GM21529 (cell line): ENCODE results near the gene KRT81.
"Not testable (repeated sequence)": the region's sequence is repeated elsewhere in the genome, so short reads cannot be mapped to it uniquely, and the experiment has no call there.

Experiments
- ATAC-seq: cut with Tn5 transposase; IDR thresholded peaks from one replicate; pipeline ENCODE4 v1.9.1; 2021; ENCODE audit not compliant: unreplicated experiment

The KRT81 gene

GRCh38 chr12:52318241-52318990 lies 27.1 kb upstream of the KRT81 start:
- ATAC-seq, result no peak

DNA sequence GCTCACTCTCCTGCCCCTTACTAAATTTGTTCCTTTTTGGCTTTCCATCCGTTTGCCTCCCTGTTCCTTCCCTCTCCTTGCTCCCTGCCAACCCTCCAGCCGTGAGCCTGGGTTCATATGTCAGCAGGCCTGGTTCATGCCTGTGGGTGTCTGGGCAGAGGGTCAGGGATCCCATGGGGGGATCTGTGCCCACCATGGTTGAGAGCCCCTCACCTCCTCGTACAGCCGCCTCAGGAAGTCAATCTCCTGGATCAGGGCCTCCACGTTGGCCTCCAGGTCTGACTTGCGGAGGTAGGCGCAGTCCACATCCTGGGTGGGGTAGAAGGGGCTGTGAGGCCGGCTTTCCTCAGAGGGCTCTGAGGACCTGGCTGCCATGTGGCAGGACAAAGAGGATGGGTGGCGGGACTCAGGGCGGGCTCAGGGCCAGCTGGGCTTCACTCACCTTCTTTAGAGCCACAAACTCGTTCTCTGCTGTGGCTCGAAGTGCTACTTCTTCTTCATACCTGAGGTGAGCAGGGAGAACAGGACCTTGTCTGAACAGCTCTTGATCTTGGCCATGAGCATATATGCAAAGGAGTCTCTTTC lies 26.2 kb upstream of the KRT81 start:
- no peak for ATAC-seq

- ATAC-seq, result no peak
Observed at GRCh38 chr12:52316701-52317100, 25.4 kb upstream of the KRT81 start.

DNA sequence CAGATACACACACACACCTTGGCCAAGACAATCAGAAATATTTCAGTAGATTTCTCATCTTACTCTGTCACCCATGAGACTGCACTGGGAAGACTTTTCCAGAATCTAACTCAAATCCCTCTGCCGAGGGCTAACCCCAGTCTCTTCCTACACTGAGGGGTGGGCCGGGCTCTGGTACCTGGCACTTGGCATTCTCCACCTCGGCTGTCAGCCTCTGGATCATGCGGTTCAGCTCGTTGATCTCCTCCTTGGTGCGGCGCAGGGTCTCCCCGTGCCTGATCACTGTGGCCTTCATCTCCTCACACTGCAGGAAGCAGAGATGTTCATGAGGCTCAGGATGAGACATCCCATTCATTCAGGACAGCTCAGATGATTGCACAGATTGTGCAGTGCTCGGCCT lies 25.0 kb upstream of the KRT81 start:
- ATAC-seq, result no peak

DNA sequence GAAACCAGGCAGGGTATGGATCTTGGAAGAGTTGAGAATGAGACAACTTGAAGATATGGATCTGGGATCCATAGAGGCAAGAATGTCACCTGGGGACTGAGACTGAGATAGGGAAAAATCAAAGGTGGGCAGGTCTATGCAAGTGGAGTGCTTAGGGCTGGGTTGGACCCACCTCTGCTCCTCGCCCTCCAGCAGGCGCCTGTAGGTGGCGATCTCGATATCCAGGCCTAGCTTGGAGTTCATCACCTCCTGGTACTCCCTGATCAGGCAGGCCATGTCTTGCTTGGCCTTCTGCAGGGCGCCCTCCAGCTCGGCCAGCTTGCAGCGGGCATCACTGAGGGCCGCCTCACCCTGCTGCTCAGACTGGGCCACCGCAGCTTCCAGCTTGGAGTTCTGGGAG lies 24.4 kb upstream of the KRT81 start:
- ATAC-seq, result not testable (repeated sequence)

- no peak for ATAC-seq
Observed at GRCh38 chr12:52314511-52314910, 23.2 kb upstream of the KRT81 start.

DNA sequence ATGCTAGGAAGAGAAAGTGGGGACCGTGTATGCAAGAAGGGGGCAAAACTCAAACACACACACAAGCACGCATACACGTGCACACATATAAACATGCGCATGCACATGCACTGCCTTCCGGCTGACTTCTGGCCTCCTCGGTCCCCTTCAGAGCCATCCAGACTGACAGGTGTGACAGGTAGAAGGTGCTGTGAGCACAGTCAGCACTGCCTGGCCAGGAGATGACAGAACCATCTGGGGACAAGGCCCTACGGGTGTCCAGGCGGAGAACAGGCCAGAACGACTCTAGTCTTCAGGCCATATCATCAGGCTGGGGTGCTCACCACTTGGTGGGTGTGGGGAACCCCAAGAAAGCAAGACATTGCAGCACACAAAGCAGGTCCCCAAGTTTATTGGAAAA lies 22.6 kb upstream of the KRT81 start:
- ATAC-seq, result no peak

DNA sequence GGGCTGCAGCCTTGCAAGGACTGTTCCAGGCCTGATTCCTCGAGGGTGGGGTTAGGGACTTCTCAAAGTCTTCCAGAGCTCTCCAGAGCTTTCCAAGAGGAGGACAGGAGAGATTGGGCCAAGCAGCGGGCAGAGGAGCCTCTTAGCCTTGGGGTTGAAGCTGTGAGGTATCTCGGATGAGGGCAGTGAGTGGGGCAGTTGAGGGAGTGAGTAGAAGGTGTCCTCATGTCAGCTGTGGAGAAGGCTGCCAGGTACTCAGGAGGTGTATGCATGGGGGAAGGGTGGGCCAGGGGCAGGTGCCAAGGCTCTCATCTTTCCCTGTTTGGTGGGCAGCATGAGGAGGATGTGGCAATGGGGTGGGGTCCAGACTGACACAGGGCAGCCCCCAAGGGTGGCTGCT lies 22.1 kb upstream of the KRT81 start:
- no peak for ATAC-seq

GRCh38 chr12:52312086-52312485 lies 20.8 kb upstream of the KRT81 start:
- no peak for ATAC-seq

DNA sequence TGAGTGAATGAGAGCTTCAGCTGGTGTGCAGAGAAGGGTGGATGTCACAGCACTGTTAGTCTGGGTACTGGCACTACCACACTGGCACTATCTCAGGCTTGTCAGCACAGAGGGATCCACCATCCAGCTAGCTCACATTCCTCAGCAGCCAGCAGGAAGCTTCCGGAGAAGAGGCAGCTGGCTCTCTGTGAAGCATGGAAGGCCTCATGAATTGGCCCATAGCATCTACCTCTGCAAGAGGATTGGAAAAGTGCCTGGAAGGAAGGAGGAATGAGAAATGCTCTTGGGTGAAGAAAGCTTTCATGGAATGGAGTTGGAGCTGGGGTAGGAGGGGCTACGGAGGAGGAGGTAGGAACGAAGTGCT lies 19.9 kb upstream of the KRT81 start:
- ATAC-seq, result no peak

DNA sequence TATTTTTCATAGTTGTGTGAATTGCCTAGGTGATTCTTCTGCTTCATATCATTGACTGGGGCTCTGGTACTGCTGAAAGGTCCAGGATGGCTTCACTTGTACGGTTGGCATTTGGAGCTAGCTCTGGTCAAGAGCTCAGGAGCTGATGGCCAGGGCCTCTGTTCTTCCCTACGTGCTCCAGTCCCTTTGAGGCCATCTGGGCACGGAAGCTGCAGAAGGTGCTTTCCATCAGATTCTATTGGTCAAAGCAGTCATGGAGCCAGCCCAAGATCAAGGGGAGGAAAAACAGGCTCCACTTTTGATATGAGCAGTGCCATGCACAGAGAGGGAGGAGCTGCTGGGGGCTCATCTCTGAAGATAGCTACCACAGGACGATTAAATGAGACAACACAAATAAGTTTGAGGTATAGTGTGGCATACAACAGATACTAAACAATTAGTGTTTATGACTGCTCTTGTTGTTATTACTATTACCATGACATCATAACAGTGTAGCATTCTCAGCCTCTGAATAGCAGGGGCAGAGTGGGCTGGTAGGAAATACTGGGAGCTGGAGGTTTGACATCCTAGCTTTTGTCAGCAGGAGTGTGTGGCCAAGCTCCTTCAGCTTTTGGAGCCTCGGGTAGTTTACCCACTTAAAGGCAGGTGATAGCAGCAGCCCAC lies 19.4 kb upstream of the KRT81 start:
- ATAC-seq, result no peak

- ATAC-seq, result no peak
Observed at GRCh38 chr12:52308806-52309425, 17.6 kb upstream of the KRT81 start.

DNA sequence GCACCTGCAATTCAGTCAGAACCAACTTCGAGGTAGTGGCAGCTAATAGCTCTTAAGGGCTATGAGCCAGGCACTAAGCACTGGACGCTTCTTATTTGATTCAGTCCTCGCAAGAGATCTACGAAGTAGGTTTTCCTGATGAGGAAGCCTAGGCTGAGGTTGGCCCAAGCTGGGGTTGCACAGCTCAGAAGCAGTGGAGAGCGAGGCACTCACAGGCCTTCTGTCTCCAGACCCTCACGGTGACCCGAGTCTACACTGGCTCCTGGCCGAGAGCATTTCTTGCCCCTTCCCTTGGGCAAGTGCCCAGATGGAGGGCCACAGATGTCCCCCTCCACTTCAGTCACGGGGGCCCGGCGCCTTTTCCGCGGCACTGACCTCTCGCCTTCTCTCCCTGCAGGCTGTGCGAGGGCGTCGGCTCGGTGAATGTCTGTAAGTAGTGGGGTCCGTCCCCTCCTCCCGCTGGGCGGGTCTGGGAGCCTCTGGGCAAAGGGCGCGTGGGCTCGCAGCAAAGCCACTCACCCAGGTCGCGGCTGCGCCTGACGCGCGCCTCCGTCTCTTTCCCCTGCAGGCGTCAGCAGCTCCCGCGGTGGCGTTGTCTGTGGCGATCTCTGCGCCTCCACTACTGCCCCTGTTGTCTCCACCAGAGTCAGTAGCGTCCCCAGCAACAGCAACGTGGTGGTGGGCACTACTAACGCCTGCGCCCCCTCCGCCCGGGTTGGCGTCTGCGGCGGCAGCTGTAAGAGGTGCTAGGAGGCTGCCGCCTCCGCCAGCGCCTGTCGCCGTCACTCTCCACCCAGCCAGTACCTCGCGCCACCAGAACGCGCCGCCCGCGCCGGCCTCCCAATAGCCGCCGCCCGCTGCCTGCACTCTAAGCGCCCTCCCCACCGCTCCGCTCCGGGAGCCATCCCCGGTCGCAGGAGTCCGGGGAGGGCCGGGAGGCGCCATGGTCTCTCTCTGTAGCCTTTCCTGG lies 16.8 kb upstream of the KRT81 start:
- ATAC-seq, result no peak

GRCh38 chr12:52306731-52307130 lies 15.4 kb upstream of the KRT81 start:
- ATAC-seq, result no peak

GRCh38 chr12:52305921-52306705 lies 14.8 kb upstream of the KRT81 start:
- ATAC-seq, result no peak

GRCh38 chr12:52304941-52305411 lies 13.6 kb upstream of the KRT81 start:
- peak; percentile 90 for ATAC-seq

- ATAC-seq, result not testable (repeated sequence)
Observed at GRCh38 chr12:52302242-52302914, 11.0 kb upstream of the KRT81 start.

GRCh38 chr12:52301721-52302120 lies 10.4 kb upstream of the KRT81 start:
- ATAC-seq, result not testable (repeated sequence)
